ENCODE data around the gene ZIC5.

The ZIC5 gene

GRCh38 chr13:99976575-99976974 is 5.0 kb upstream of the ZIC5 start:
- Histone ChIP-seq H3K27me3 (ENCODE audit: insufficient read depth, low read length) (no peaks in the 10 kb centered on the region), H3K4me3 (ENCODE audit: low read length) (no peak overlapping the region), H3K36me3 (ENCODE audit: insufficient read depth, low read length) (no peaks in the 10 kb centered on the region), H3K4me1 (ENCODE audit: insufficient read depth, low read length) (peaks cover 46% of the 10 kb centered on the region), H3K9me3 (ENCODE audit: low read length) (no peaks in the 10 kb centered on the region), H2AFZ (ENCODE audit: low read depth, low read length) (no peak overlapping the region)

- no peaks in the 10 kb centered on the region for H3K36me3 ChIP-seq (ENCODE audit: insufficient read depth, low read length)
- H3K27me3 ChIP-seq (ENCODE audit: insufficient read depth, low read length), result no peaks in the 10 kb centered on the region
- no peak overlapping the region for H3K4me3 ChIP-seq (ENCODE audit: low read length)
- no peaks in the 10 kb centered on the region for H3K9me3 ChIP-seq (ENCODE audit: low read length)
- H2AFZ ChIP-seq (ENCODE audit: low read depth, low read length), result no peak overlapping the region
- H3K4me1 ChIP-seq (ENCODE audit: insufficient read depth, low read length), result peaks cover 46% of the 10 kb centered on the region
Measured at GRCh38 chr13:99975626-99976025, 4.1 kb upstream of the ZIC5 start.

GRCh38 chr13:99974939-99975561 is 3.5 kb upstream of the ZIC5 start:
- Histone ChIP-seq H3K4me3 (ENCODE audit: low read length) (no peak overlapping the region), H3K36me3 (ENCODE audit: insufficient read depth, low read length) (no peaks in the 10 kb centered on the region), H3K9me3 (ENCODE audit: low read length) (no peaks in the 10 kb centered on the region), H3K4me1 (ENCODE audit: insufficient read depth, low read length) (peaks cover 46% of the 10 kb centered on the region), H2AFZ (ENCODE audit: low read depth, low read length) (no peak overlapping the region), H3K27me3 (ENCODE audit: insufficient read depth, low read length) (no peaks in the 10 kb centered on the region)

- Histone ChIP-seq H3K27me3 (ENCODE audit: insufficient read depth, low read length) (no peaks in the 10 kb centered on the region), H3K4me3 (ENCODE audit: low read length) (no peak overlapping the region), H3K36me3 (ENCODE audit: insufficient read depth, low read length) (no peaks in the 10 kb centered on the region), H3K9me3 (ENCODE audit: low read length) (no peaks in the 10 kb centered on the region), H2AFZ (ENCODE audit: low read depth, low read length) (no peak overlapping the region), H3K4me1 (ENCODE audit: insufficient read depth, low read length) (peaks cover 42% of the 10 kb centered on the region)
Measured at GRCh38 chr13:99974296-99974938, 2.9 kb upstream of the ZIC5 start.

GRCh38 chr13:99973808-99974185 is 2.2 kb upstream of the ZIC5 start:
- no peak overlapping the region for H3K4me3 ChIP-seq (ENCODE audit: low read length)
- H3K4me1 ChIP-seq (ENCODE audit: insufficient read depth, low read length), result peaks cover 46% of the 10 kb centered on the region
- no peaks in the 10 kb centered on the region for H3K9me3 ChIP-seq (ENCODE audit: low read length)
- peaks cover 6% of the 10 kb centered on the region for H3K36me3 ChIP-seq (ENCODE audit: insufficient read depth, low read length)
- no peaks in the 10 kb centered on the region for H3K27me3 ChIP-seq (ENCODE audit: insufficient read depth, low read length)
- H2AFZ ChIP-seq (ENCODE audit: low read depth, low read length), result no peak overlapping the region

GRCh38 chr13:99973163-99973807 is 1.7 kb upstream of the ZIC5 start:
- peaks cover 9% of the 10 kb centered on the region for H3K36me3 ChIP-seq (ENCODE audit: insufficient read depth, low read length)
- no peaks in the 10 kb centered on the region for H3K9me3 ChIP-seq (ENCODE audit: low read length)
- no peak overlapping the region for H2AFZ ChIP-seq (ENCODE audit: low read depth, low read length)
- H3K4me1 ChIP-seq (ENCODE audit: insufficient read depth, low read length), result peaks cover 47% of the 10 kb centered on the region
- H3K27me3 ChIP-seq (ENCODE audit: insufficient read depth, low read length), result no peaks in the 10 kb centered on the region
- no peak overlapping the region for H3K4me3 ChIP-seq (ENCODE audit: low read length)

- Histone ChIP-seq H3K4me3 (ENCODE audit: low read length) (peak overlapping the region; percentile 62), H3K4me1 (ENCODE audit: insufficient read depth, low read length) (peaks cover 43% of the 10 kb centered on the region), H3K27me3 (ENCODE audit: insufficient read depth, low read length) (no peaks in the 10 kb centered on the region), H3K36me3 (ENCODE audit: insufficient read depth, low read length) (peaks cover 11% of the 10 kb centered on the region), H2AFZ (ENCODE audit: low read depth, low read length) (peak overlapping the region; percentile 12), H3K9me3 (ENCODE audit: low read length) (no peaks in the 10 kb centered on the region)
Measured at GRCh38 chr13:99972190-99972731, 694 bp upstream of the ZIC5 start.

GRCh38 chr13:99970651-99971575 is 654 bp downstream of the ZIC5 start:
- Histone ChIP-seq H3K4me3 (ENCODE audit: low read length) (peak overlapping the region; percentile 62), H3K4me1 (ENCODE audit: insufficient read depth, low read length) (peaks cover 40% of the 10 kb centered on the region), H2AFZ (ENCODE audit: low read depth, low read length) (no peak overlapping the region), H3K36me3 (ENCODE audit: insufficient read depth, low read length) (peaks cover 11% of the 10 kb centered on the region), H3K27me3 (ENCODE audit: insufficient read depth, low read length) (no peaks in the 10 kb centered on the region), H3K9me3 (ENCODE audit: low read length) (no peaks in the 10 kb centered on the region)

GRCh38 chr13:99969919-99970650 is 1.5 kb downstream of the ZIC5 start:
- Histone ChIP-seq H2AFZ (ENCODE audit: low read depth, low read length) (no peak overlapping the region), H3K4me3 (ENCODE audit: low read length) (peak overlapping the region; percentile 62), H3K36me3 (ENCODE audit: insufficient read depth, low read length) (peaks cover 19% of the 10 kb centered on the region), H3K27me3 (ENCODE audit: insufficient read depth, low read length) (no peaks in the 10 kb centered on the region), H3K9me3 (ENCODE audit: low read length) (no peaks in the 10 kb centered on the region), H3K4me1 (ENCODE audit: insufficient read depth, low read length) (peaks cover 48% of the 10 kb centered on the region)

- Histone ChIP-seq H3K27me3 (ENCODE audit: insufficient read depth, low read length) (no peaks in the 10 kb centered on the region), H3K4me3 (ENCODE audit: low read length) (peak overlapping the region; percentile 62), H3K4me1 (ENCODE audit: insufficient read depth, low read length) (peaks cover 52% of the 10 kb centered on the region), H3K36me3 (ENCODE audit: insufficient read depth, low read length) (peaks cover 23% of the 10 kb centered on the region), H2AFZ (ENCODE audit: low read depth, low read length) (no peak overlapping the region), H3K9me3 (ENCODE audit: low read length) (no peaks in the 10 kb centered on the region)
Measured at GRCh38 chr13:99969453-99969918, 2.1 kb downstream of the ZIC5 start.

- Histone ChIP-seq H3K4me3 (ENCODE audit: low read length) (peak overlapping the region; percentile 62), H2AFZ (ENCODE audit: low read depth, low read length) (no peak overlapping the region), H3K27me3 (ENCODE audit: insufficient read depth, low read length) (no peaks in the 10 kb centered on the region), H3K4me1 (ENCODE audit: insufficient read depth, low read length) (peaks cover 58% of the 10 kb centered on the region), H3K9me3 (ENCODE audit: low read length) (no peaks in the 10 kb centered on the region), H3K36me3 (ENCODE audit: insufficient read depth, low read length) (peaks cover 27% of the 10 kb centered on the region)
Measured at GRCh38 chr13:99968521-99969452, 2.8 kb downstream of the ZIC5 start.
